HG03064 (cell line): ENCODE measurements around the gene ADAM10.

Experiments used
- ATAC-seq: cut with Tn5 transposase; IDR thresholded peaks from one replicate; pipeline ENCODE4 v1.9.1; 2021; ENCODE audit warnings: low read depth; ENCODE audit not compliant: unreplicated experiment

The ADAM10 gene

GRCh38 chr15:58541410-58542087, 208.0 kb downstream of the ADAM10 start:
- ATAC-seq: no peak

- ATAC-seq: no peak
Observed at GRCh38 chr15:58539548-58539947, 210.0 kb downstream of the ADAM10 start.

GRCh38 chr15:58538901-58539300, 210.6 kb downstream of the ADAM10 start:
- ATAC-seq: no peak
